Mesothelial cell of epicardium (in vitro differentiated cells): ENCODE results near the gene CPEB4. TPM values are rescaled to one million over a fixed set of nuclear protein-coding genes. Genes with fewer than 3 reads are reported as not detected.

ENCODE experiments used
- DNase-seq, 2 experiments: peaks; one replicate each; pipeline ENCODE4 v3.0.0; 2021; ENCODE audit warnings: low spot score in 2 of 2; ENCODE audit not compliant: unreplicated experiment in 2 of 2
- H3K27ac Mint-ChIP-seq: 2 replicates; pipeline ENCODE4 v1.8.0; 2021; ENCODE audit warnings: mixed read lengths
- H3K27me3 Mint-ChIP-seq: 2 replicates; pipeline ENCODE4 v1.8.0; 2021; ENCODE audit warnings: low read depth, mixed read lengths
- H3K36me3 Mint-ChIP-seq: 2 replicates; pipeline ENCODE4 v1.8.0; 2021; ENCODE audit warnings: mixed read lengths
- H3K4me1 Mint-ChIP-seq: 2 replicates; pipeline ENCODE4 v1.8.0; 2021; ENCODE audit warnings: mixed read lengths
- H3K4me3 Mint-ChIP-seq: 2 replicates; pipeline ENCODE4 v1.8.0; 2021; ENCODE audit warnings: mild to moderate bottlenecking, moderate library complexity, mixed read lengths
- H3K9me3 Mint-ChIP-seq: 2 replicates; pipeline ENCODE4 v1.8.0; 2021; ENCODE audit warnings: mixed read lengths
- total RNA-seq: library from RNA; stranded (reverse); gene quantifications from 3 replicates; pipeline ENCODE4 v1.2.1, GENCODE V29; 2021
- TF ChIP-seq, protein P1 (sequence below): fragments of 200-600 bp; sonication (generic); IDR thresholded peaks from one replicate; pipeline ENCODE4 v1.5.0; 2021; ENCODE audit warnings: antibody characterized with exemption; ENCODE audit not compliant: unreplicated experiment

The CPEB4 gene
- total RNA-seq, 1 donor from 2014 or later: 15.3 TPM

DNA sequence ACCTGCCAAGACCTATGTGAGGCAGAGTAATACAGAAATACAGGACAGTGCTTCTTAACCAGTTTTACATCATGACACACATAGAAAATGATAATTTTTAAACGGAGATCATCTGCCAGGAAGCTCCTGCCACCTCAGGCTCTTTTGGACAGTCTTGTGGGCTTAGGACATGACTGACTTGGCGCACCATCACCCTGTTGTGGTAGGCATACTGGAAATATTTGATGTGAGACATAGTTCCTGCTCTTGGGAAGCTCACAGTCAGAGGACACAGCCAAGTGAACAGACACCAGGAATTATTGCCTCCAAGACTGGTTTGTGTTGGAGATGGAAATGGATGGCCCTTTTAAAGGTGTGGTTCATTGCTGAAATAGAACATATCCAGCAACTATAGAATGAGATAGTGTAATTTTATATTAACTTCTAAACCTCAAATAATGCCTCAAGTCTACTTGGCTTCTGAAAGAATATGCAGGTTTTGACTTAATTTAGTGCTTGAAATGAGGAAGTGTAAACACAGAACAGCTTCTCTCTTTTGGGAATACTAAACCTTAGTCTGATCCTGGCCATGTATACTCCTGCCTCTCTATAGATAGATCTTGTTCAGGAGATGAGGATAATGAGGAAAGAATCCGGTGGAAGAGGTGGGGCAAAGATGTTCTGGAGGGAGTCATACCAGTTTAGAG, 19.7 kb downstream of the CPEB4 start:
- Mint-ChIP-seq H3K4me1 (peaks cover 3% of the 10 kb centered on the region), H3K4me3 (no peak overlapping the region), H3K27ac (no peak overlapping the region), H3K27me3 (no peaks in the 10 kb centered on the region), H3K9me3 (no peaks in the 10 kb centered on the region), H3K36me3 (peaks cover 1% of the 10 kb centered on the region)
- DNase-seq: no peak
- TF ChIP-seq, protein P1, sequence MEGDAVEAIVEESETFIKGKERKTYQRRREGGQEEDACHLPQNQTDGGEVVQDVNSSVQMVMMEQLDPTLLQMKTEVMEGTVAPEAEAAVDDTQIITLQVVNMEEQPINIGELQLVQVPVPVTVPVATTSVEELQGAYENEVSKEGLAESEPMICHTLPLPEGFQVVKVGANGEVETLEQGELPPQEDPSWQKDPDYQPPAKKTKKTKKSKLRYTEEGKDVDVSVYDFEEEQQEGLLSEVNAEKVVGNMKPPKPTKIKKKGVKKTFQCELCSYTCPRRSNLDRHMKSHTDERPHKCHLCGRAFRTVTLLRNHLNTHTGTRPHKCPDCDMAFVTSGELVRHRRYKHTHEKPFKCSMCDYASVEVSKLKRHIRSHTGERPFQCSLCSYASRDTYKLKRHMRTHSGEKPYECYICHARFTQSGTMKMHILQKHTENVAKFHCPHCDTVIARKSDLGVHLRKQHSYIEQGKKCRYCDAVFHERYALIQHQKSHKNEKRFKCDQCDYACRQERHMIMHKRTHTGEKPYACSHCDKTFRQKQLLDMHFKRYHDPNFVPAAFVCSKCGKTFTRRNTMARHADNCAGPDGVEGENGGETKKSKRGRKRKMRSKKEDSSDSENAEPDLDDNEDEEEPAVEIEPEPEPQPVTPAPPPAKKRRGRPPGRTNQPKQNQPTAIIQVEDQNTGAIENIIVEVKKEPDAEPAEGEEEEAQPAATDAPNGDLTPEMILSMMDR: no peak

DNA sequence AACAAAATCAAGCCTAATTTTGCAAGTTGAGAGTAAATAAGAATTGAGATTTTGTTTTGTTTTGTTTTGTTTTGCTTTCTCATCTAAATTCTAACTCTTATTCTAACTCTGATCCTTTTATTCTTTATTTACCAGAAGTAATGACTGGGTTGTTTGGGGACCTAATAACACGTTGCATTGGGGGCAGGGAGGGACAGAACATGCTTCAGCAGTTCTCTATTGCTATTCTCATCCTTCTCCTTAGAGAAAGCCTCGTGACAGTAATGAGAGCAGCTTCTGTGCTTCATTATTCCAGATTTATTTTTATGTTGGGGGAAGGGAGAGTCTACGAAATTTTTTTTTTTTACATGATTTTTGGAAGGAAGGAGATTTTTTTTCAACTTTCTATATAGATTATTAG, 21.1 kb downstream of the CPEB4 start:
- no peak for DNase-seq
- H3K4me3 Mint-ChIP-seq: no peak overlapping the region
- H3K36me3 Mint-ChIP-seq: peaks cover 1% of the 10 kb centered on the region
- no peak overlapping the region for H3K27ac Mint-ChIP-seq
- no peaks in the 10 kb centered on the region for H3K27me3 Mint-ChIP-seq
- H3K4me1 Mint-ChIP-seq: peaks cover 3% of the 10 kb centered on the region
- no peaks in the 10 kb centered on the region for H3K9me3 Mint-ChIP-seq
- TF ChIP-seq, protein P1: no peak

DNA sequence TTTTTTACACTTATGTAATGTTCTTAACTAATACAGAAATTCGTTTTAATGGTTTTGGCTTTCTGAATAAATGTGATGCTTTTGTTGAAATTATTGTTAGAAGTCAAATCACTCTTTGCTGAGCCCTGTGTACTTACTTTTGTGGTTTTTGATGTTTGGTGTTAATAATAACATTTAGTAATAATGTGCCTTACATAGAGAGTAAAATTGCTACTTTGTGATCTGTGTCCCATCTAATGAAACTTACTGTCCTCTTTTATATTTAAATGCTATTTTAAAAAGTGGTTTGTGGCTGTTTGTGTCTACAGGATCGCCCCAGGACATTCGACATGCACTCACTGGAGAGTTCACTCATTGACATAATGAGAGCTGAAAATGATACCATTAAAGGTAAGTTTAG, 22.1 kb downstream of the CPEB4 start:
- TF ChIP-seq, protein P1: no peak
- Mint-ChIP-seq H3K27ac (no peak overlapping the region), H3K9me3 (no peaks in the 10 kb centered on the region)

DNA sequence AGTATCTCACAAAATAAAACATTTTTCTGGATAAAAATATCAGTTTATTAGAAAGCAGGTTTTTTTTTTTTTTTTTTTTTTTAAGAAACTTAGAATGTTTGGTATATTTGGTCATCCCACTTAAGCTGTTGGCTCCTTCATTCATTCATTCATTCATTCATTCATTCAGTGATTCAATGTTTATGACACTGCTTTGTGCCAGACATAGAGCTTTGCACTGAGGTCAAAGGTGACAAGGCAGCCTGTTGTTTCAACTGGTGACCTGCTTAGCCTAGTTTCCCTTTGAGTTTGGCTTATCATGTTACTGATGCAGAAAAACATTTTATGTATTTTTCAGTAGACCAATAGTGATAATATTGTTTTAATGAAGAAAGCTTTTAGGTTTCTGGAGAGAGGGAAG, 23.5 kb downstream of the CPEB4 start:
- Mint-ChIP-seq H3K27me3 (no peaks in the 10 kb centered on the region), H3K27ac (no peak overlapping the region), H3K4me1 (peaks cover 9% of the 10 kb centered on the region), H3K36me3 (peaks cover 1% of the 10 kb centered on the region), H3K4me3 (no peak overlapping the region), H3K9me3 (no peaks in the 10 kb centered on the region)
- no peak for DNase-seq
- TF ChIP-seq, protein P1: no peak

More for the DNA sequence above, 22.1 kb downstream of the CPEB4 start:
- Mint-ChIP-seq H3K36me3 (peaks cover 1% of the 10 kb centered on the region), H3K4me3 (no peak overlapping the region), H3K4me1 (peaks cover 3% of the 10 kb centered on the region), H3K27me3 (no peaks in the 10 kb centered on the region)
- DNase-seq: no peak

DNA sequence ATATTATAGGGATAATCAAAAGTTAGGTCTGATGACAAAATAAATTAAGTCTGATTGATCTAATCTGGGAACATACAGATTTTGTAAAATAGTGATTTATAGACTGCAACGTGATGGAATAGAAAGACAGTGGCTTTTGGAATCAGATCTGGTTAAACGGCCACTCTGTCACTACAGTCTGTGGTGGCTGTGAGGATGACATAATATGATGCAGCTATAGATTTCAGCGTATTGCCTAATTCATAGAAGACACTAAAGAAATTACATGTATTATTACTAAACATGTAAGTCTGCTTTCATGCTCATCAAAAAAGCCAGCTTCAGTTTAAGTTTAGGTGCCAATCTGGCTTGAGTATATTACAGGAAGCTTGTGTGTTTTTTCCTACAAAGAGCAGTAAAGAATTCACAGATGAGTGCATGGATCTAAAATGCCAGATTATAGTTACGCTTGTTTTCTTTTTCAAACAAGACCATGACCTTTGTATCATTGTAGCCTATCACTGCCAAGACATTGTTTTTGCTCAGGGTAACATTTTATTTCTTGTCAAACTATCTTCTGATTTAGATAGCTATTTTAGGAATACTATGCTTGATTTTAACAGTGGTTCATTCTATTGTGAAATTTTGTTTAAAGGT, 25.7 kb downstream of the CPEB4 start:
- H3K9me3 Mint-ChIP-seq: no peaks in the 10 kb centered on the region
- peaks cover 1% of the 10 kb centered on the region for H3K36me3 Mint-ChIP-seq
- no peak overlapping the region for H3K4me3 Mint-ChIP-seq
- no peak for DNase-seq
- H3K27me3 Mint-ChIP-seq: no peaks in the 10 kb centered on the region
- TF ChIP-seq, protein P1: no peak
- no peak overlapping the region for H3K27ac Mint-ChIP-seq
- H3K4me1 Mint-ChIP-seq: peaks cover 9% of the 10 kb centered on the region
